OCI-M2 (cell line): ENCODE measurements around the gene RAD51C.
A peak's percentile ranks its signal among the peaks of the same experiment; 100 is the strongest.
"Not testable (repeated sequence)": the region's sequence is repeated elsewhere in the genome, so short reads cannot be mapped to it uniquely, and the experiment has no call there.

Source experiments
- DNase-seq: peaks from one replicate; lab custom pipeline; 2025; ENCODE audit not compliant: unreplicated experiment; lab: John Stamatoyannopoulos, UW

Gene RAD51C

DNA sequence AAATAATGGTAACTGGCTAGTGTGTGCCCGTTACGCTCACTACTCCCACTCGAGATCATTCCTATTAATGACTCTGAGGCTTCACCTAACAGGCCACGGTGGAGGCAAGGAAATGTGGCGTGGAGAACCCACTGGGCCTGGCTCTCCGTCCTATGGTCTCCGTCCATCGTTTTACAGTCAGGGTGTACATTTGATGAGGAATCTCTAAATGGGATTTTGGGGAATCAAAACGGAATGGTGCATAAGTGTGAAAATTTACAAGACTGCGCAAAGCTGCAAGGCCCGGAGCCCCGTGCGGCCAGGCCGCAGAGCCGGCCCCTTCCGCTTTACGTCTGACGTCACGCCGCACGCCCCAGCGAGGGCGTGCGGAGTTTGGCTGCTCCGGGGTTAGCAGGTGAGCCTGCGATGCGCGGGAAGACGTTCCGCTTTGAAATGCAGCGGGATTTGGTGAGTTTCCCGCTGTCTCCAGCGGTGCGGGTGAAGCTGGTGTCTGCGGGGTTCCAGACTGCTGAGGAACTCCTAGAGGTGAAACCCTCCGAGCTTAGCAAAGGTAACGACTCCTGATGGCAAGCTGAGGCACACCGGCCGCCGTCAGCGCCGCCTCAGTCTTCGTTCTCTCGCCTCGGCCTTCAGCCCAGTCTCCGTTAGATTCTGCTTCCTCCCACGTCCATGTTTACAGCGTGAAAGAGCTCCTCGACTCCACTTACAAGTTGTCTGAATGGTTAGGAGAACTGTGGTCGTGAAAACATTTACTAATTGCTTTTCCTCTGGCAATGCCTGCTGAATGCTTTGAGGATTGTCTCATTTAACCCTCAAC lies at the start of gene RAD51C:
TSS of gene RAD51C (plus strand) at position 364 of the 817 bp plus-strand sequence. CDS start at position 406, 42 bp downstream.
- peak; percentile 19 for DNase-seq

DNA sequence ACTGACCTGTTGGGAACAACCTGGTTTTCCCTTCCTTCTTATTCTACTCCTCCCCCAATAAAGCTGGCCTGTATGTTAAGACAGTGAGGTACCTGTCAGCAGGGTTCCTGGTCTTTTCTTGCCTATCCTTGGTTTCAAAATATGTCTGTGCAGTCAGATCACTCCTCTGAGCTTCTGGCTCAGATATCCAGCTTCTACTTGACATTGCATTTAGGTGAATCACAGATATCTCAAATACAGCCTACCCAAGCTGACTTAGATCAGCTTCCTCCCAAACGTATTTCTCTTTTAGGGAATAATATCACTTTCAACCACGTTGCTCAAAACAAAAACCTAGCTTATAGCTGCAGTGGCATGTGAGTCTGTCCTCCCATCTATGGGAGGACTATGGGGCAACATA lies 49.3 kb upstream of the RAD51C start:
- no peak for DNase-seq

DNA sequence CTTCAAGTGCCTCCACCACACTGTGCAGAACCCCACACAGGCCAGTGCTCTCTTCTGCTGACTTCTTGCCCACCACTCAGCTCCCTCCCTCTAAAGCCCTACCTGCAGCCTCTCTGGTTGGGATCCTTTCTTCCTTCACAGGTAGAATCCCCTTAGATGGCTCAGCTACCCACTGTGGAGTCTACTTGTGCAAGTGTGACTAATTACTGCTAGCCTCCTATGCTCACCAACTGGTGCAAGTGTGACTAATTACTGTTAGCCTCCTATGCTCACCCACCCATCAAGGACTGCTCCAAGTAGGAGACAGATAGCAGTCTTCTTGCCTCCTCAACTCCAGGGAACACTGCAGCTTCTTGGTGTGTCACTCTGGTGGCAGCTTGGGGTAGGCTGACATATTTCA lies 44.2 kb upstream of the RAD51C start:
- no peak for DNase-seq

DNA sequence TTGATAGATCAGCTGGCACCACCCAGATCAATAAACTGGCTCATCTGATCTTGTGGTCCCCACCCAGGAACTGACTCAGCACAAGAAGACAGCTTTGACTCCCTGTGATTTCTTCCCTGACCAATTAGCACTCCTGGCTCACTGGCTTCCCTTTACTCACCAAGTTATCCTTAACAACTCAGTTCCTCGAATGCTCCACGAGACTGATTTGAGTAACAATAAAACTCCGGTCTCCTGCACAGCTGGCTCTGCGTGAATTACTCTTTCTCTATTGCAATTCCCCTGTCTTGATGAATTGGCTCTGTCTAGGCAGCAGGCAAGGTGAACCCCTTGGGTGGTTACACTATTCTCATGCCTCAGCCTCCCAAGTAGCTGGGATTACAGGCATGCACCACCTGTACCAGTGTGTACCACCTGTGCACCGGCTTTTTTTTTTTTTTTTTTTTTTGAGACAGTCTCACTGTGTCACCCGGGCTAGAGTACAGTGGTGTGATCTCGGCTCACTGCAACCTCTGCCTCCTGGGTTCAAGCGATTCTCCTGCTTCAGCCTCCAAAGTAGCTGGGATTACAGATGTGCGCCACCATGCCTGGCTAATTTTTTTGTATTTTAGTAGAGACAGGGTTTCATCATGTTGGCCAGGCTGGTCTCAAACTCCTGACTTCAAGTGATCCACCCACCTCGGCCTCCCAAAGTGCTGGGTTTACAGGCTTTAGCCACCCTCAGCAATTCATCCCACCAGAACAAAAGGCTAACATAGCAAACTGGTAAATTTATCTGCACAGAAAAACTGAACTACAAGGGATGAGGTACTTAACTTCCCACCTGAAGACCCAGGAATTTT lies 34.2 kb upstream of the RAD51C start:
- DNase-seq = not testable (repeated sequence)

DNA sequence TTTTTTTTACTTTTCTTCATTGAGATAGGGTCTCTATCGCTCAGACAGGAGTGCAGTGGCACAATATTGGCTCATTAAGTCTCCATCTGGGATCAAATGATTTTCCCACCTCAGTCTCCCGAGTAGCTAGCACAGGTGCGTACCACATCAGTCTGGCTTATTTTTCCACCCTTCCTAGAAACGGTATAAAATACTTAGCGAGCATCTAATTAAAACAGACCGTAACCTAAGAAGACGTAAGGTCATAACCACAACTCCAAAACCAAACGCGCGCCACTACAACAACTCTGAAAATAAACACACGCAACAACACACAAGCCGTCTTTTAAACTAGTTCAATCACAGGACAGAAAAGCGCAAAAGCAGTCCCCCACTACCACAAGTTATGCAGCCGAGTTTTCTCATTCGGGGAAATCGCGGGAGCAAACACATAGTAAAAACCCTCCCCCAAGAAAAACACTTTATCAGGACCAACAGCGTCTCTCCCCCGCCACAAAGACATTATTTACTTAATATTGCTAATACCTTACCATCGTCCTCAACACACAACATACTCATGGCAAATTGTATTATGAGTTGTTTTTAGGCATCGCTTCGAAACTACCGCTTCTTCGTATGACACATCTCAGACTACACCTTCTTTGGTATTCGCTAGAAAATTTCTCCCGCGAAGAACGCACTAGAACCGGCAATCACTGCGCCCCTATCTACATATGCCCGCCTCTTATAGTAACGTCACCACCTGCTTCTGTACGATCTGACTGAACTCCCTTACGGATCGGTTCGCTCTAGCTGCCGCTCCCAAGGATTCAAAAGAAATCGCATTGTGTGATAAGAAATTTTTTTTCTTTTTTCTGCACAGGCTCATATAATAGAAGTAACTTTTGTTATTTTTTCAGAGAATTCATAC lies 33.3 kb upstream of the RAD51C start:
- DNase-seq = no peak

DNA sequence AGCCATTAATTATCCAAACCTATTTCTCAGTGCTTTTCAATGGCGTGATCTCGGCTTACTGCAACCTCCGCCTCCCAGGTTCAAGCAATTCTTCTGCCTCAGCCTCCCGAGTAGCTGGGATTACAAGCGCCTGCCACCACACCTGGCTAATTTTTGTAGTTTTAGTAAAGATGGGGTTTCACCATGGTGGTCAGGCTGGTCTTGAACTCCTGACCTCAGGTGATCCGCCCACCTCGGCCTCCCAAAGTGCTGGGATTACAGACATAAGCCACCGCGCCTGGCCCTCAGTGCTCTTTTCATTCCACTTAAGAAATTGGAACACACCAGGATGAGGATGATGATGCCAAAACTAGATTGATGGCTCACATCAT lies 32.7 kb upstream of the RAD51C start:
- DNase-seq = not testable (repeated sequence)

DNA sequence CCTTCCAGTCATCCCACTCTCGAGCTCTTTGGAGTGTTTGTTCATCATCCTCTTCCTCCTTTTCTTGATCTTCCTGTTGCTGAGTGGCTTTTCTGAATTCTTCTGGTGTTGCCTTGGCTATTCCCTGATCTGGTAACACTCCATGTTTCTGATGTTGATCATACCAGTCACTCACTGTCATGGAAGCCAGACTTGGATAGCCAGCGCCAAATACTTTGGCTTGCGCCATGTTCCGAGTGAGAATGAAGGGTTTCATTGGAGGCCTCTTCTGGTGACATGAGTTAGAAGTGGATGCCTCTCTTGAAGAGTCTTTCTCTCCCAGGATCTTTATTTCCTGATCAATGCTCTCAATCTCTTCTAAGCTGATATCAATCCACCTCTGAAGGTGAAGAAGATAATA lies 31.8 kb upstream of the RAD51C start:
- DNase-seq = no peak

DNA sequence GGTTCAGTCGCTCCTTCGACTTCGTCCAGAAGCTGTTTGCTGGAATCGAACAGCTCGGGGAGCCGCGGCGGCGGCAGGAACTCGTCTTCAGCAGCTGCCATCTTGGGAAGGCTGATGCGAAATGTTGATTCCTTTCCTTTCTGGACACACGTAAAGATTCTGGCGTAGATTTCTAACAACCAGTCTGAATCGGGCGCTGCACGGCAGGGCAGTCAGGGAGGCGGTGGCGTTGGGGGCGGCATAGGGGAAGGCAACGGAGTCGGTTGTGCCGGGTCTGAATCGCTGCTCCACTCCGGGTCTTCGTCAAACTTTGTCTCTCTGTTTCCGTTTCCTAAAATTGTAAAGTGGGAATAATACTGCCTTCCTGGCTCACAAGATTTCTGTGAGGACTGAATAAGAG lies 30.9 kb upstream of the RAD51C start:
- no peak for DNase-seq

DNA sequence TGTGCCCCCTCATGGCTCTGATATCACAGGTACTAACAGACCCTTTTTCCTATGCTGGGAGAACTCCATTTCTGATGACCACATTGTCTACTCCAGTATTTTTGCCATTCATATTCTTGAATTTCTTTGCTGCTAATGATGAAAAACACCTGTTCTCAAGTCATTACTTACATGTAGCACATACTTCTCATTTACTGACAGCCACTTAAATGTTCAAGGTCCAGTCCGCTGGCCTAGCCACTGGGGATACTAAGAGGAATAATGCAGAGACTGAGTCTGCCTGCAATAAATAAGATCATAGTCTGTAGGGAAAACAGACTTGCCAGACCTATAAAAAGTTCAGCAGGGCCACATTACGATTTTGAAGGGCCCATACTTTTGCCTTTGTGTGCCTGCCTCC lies 28.1 kb upstream of the RAD51C start:
- no peak for DNase-seq

DNA sequence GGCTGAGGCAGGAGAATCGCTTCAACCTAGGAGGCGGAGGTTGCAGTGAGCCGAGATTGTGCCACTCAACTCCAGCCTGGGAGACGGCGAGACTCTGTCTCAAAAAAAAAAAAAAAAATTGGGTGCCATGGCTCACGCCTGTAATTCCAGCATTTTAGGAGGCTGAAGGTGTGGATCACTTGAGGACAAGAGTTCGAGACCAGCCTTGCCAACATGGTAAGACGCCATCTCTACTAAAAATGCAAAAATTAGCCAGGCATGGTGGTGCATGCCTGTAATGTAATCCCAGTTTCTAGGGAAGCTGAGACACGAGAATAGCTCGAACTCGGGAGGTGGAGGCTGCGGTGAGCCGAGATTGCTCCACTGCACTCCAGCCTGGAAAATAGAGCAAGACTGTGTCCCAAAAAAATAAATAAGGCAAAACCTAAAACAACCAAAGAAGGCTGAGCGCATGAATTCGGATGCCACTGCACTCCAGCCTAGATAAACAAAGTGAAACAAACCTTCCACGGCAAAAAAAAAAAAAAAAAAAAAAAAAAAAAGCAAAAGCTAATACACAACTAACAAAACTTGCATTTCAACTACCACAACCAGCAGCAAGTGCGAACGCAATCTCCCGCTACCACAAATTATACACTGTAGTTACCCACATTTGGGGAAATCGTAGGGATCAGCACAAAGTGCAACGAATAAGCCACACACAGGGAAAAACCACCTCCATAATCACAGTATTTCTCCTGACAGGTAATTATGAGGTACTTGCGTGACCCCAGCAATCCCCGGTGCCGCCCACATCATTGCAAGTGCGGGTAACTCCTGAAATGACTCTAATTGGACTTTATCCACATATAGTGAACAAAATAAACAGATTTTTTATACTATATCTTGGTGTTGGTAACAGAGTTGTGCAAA lies 26.2 kb upstream of the RAD51C start:
- DNase-seq = no peak

DNA sequence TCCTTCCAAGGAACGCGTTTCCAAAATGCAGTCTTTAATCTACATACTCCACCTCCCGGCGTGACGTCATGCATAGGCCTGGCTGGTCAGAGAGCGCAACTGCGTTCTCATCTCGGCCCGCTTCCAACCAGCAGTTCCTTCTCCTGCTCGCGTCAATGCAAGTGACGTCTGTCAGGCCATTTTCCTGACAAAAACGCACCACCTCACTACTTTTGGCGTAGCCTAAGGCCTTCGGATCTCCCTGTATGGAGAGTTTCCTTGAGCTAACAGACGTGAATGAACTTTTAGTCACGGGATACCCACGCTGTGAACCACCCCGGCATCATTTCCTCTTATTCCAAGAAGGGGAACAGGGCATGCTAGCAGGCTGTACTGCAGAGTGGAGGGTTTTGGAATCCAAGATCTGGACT lies 25.5 kb upstream of the RAD51C start:
- no peak for DNase-seq

DNA sequence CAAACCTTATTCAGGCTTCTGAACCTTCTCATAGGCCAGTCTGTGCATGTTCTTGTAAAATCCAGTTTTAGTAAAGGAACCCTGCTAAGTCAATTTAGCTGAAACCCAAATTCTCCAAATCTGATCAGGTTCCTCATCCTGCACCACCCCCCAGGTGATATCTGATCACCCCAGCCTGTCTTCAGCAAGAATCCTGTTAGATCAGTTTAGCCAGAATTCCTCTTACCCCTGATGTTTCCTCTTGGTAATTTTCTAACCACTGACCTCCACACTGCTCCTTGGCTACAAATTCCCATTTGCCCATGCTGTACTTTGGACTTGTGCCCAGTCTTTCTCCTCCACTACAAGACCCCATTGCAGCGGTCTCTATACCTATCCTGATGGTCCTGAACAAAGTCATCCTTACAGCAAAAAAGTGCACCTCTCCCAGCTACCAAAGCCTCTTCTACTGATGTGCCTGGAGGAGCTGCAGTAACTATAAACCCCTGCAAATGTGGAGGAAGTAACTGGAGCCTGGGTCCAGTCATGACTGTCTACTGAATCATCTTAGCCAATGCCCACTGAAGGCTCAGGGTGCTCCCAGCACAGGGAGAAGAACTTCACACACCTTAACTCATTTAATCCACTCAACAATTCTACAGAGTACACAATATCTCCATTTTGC lies 24.3 kb upstream of the RAD51C start:
- DNase-seq = no peak

DNA sequence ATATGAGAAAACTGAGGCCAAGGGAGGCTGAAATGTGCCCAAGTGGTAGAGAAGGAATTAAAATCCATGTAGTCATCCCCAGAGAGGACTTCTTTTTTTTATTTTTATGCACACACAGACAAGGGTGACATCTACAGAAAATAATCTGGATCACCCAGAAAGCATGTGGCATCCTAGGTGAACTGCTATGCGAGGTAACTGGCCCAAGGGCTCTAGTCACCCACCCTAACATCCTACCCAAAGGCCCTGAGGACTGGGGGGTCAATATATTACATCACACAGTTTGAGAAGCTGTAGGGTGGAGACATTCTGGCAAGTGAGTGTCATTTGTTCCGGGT lies 23.8 kb upstream of the RAD51C start:
- no peak for DNase-seq

DNA sequence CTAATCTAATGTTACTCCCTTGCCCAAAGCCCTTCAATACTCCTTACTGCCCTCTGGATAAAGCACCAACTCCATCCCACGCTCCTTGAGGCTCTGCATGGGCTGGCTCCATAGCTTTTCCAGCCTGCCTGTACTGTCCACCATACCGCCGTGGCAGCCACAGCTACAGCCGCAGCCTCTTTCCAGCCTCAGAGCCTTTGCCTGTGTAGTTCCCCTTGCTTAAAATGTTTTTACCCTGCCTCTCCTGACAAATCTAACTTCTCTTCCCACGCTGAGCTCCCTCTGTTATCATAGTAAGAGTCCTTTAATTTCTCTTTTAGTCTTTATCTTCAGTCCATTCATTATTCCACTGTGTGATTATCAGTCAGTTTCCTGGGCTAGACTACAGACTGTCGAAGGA lies 22.5 kb upstream of the RAD51C start:
- DNase-seq = no peak

DNA sequence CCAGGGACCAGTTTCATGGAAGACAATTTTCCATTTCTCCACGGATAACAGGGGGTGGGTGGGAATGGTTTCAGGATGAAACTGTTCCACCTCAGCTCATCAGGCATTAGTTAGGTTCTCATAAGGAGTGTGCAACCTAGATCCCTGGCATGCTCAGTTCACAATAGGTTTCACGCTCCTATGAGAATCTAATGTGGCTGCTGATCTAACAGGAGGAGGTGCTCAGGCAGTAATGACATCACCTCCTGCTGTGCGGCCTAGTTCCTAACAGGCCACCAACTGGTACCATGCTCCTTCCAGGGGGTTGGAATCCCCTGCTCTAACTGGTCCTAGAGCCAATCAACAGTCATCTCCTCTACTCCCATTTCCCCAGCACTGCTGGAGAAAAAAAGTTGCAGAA lies 20.4 kb upstream of the RAD51C start:
- DNase-seq = no peak

DNA sequence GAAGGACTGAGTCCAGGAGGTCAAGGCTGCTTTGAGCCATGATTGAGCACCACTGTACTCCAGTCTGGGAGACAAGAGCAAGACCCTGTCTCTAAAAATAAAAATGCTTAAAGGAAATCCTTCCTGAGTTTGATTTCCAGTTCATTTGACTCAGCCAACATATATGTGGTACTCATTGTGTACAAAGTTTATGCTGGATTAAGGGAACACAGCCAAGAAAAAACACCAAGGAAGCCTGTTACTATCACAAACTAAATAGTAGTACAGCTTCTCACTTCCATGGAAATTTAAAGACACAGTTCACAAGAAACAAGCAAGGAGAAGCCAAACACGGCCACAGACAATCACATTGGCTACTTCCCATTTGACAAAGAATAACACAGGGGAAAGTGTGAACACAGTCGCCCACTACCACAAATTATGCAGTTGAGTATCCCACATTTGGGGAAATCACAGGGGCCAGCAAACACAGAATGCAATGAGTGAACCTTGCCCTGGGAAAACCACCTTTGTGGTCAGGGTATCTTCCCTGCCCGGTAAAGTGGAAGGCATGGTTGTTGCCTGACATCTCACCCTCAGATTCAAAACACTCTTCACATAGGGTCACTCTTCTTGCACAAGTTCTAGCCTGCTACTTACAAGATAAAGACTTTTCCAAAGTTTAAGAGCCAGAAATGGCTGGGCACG lies 15.1 kb upstream of the RAD51C start:
- DNase-seq = no peak

DNA sequence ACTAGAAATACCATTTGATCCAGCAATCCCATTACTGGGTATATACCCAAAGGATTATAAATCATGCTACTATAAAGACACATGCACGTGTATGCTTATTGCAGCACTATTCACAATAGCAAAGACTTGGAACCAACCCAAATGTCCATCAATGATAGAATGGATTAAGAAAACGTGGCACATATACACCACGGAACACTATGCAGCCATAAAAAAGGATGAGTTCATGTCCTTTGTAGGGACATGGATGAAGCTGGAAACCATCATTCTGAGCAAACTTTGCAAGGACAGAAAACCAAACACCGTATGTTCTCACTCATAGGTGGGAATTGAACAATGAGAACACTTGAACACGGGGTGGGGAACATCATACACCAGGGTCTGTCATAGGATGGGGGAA lies 14.1 kb upstream of the RAD51C start:
- DNase-seq = not testable (repeated sequence)

DNA sequence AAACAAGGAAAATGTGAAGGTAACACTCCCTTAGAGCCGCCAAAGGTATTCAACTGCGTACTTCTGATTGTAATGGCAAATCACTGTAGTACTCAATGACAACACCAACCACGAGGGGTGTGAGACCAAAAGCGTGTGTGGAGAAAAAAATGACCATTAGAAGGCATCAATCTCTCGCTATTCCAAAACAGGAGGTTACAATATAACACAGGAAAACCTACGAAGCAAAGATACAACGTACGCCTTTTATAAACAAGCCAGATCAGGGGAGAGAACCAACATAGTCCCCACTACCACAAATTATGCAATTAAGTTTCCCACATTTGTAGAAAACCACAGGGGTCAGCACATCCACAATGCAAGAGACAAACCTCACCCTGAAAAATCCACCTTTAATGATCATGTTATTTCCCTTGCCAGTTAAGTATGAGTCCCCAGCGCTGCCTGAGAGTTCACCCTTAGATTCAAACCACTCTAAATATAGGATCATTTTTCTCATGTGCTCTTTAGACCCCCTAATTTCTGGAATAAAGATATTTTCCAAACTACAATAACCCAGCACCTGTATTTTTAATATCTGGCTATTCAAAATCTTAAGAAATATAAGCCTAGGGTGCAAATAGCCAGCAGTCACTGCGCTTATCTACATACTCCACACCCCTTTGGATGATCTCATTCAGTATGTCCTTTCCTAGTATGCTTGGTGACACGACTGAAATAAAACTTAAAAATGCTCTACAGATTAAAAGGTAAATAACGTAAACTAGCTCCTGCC lies 13.0 kb upstream of the RAD51C start:
- DNase-seq = no peak

DNA sequence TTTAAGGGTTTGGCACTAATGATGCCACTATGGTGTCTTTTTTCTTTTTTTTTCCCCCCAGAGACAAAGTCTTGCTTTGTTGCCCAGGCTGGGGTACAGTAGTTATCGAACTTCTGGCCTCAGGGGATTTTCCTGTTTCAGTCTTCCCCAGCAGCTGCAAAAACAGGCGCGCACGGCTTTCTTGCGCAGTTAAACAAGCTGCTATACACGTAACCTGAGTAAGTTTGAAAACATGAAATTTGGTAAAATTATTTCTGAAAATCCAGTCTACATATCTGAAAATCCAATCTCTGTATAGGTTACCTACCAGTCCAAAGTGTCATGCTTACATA lies 12.4 kb upstream of the RAD51C start:
- no peak for DNase-seq
